Panc1 (cell line): ENCODE data around the gene ZNF92. TPM values are rescaled to one million over a fixed set of nuclear protein-coding genes. Genes with fewer than 3 reads are reported as not detected.

Experiments used
- ATAC-seq: fragments of 200-7000 bp; cut with Tn5 transposase; 2 replicates; pipeline ENCODE4 v1.9.1; 2020; ENCODE audit warnings: mild to moderate bottlenecking, moderate library complexity
- BruUV-seq: library from RNA; stranded (reverse); fragments of 400-500 nt; replicated peaks from 2 replicates; lab custom pipeline; 2021; lab: Mats Ljungman, UMichigan
- CTCF ChIA-PET: fragments of 300-600 bp; sonication (Branson Sonifier 250); formaldehyde crosslinking; loops from one replicate; lab custom pipeline; 2022; ENCODE audit warnings: antibody characterized with exemption; lab: Charles Lee
- POLR2A ChIA-PET: fragments of 300-600 bp; sonication (Branson Sonifier 250); formaldehyde crosslinking; loops from one replicate; lab custom pipeline; 2022; ENCODE audit warnings: antibody characterized with exemption; lab: Charles Lee
- DNase-seq: peaks from one replicate; pipeline ENCODE4 v3.0.0-alpha.2; 2010; ENCODE audit warnings: low read depth, low spot score
- H3K27ac ChIP-seq: 2 replicates; pipeline ENCODE4 v1.5.1; 2011; ENCODE audit warnings: mild to moderate bottlenecking, low read length, inconsistent platforms
- H3K27me3 ChIP-seq: fragments of 200-500 bp; sonication (Bioruptor generic); 2 replicates; pipeline ENCODE4 v1.6.0; 2014; ENCODE audit warnings: low read length, inconsistent platforms; ENCODE audit not compliant: control insufficient read depth, insufficient read depth
- H3K36me3 ChIP-seq: fragments of 200-500 bp; sonication (Bioruptor generic); 2 replicates; pipeline ENCODE4 v1.5.1; 2014; ENCODE audit warnings: inconsistent platforms, mild to moderate bottlenecking, low read length, moderate library complexity; ENCODE audit not compliant: control insufficient read depth, insufficient read depth
- H3K4me1 ChIP-seq: 2 replicates; pipeline ENCODE4 v1.5.1; 2011; ENCODE audit warnings: inconsistent platforms, mild to moderate bottlenecking, low read length, moderate library complexity; ENCODE audit not compliant: control insufficient read depth, insufficient read depth
- H3K4me3 ChIP-seq, 2 experiments: 2 replicates each; pipeline ENCODE4 v1.5.1; 2011 to 2012; ENCODE audit warnings: low read depth in 2 of 2, low read length in 2 of 2, mild to moderate bottlenecking in 2 of 2, inconsistent platforms in 1 of 2, moderate library complexity in 1 of 2
- H3K9me3 ChIP-seq: fragments of 200-500 bp; sonication (Bioruptor generic); 2 replicates; pipeline ENCODE4 v1.5.1; 2014; ENCODE audit warnings: low read depth, mild to moderate bottlenecking, inconsistent platforms, low read length, moderate library complexity; ENCODE audit not compliant: control insufficient read depth, insufficient read depth
- POLR2AphosphoS5 ChIP-seq: IDR thresholded peaks from 2 replicates; pipeline ENCODE4 v1.6.1; 2012; ENCODE audit warnings: mild to moderate bottlenecking, low read depth, low read length, moderate library complexity
- SIN3A ChIP-seq: IDR thresholded peaks from 2 replicates; pipeline ENCODE4 v1.6.1; 2012; ENCODE audit warnings: low read depth, mild to moderate bottlenecking, low read length, moderate library complexity, borderline replicate concordance; ENCODE audit not compliant: insufficient read depth
- TCF7L2 ChIP-seq: IDR thresholded peaks from 2 replicates; pipeline ENCODE4 v1.6.1; 2011; ENCODE audit warnings: mild to moderate bottlenecking, low read depth, low read length, inconsistent platforms
- in situ Hi-C: cut with HindIII; loops from 2 replicates; pipeline ENCODE4 v1.10.0; 2016; ENCODE audit warnings: low sequenced_read_pairs, low pct_unique_long_range_greater_than_20kb
- intact Hi-C: fragments of 100-400 bp; cut with micrococcal nuclease; formaldehyde crosslinking; loops from one replicate; pipeline ENCODE4 v1.10.0; 2022; ENCODE audit not compliant: unreplicated experiment
- total RNA-seq: library from RNA; stranded (reverse); gene quantifications from one replicate; pipeline ENCODE4 v1.2.1, GENCODE V29; 2021; ENCODE audit not compliant: unreplicated experiment
- TF ChIP-seq, protein P1 (sequence below), 2 experiments: IDR thresholded peaks; 2 replicates each; pipeline ENCODE4 v1.6.1; 2011 to 2012; ENCODE audit warnings: low read depth in 2 of 2, control low read depth in 1 of 2, low read length in 1 of 2, mild to moderate bottlenecking in 1 of 2, moderate library complexity in 1 of 2; ENCODE audit not compliant: insufficient read depth in 1 of 2
- TF ChIP-seq, protein P2 (sequence below): fragments of 450-650 bp; IDR thresholded peaks from 2 replicates; pipeline ENCODE4 v1.5.1; 2017; ENCODE audit warnings: mild to moderate bottlenecking

ZNF92 gene
- total RNA-seq, 1 experiment from 2014 or later = 10.7 TPM

DNA sequence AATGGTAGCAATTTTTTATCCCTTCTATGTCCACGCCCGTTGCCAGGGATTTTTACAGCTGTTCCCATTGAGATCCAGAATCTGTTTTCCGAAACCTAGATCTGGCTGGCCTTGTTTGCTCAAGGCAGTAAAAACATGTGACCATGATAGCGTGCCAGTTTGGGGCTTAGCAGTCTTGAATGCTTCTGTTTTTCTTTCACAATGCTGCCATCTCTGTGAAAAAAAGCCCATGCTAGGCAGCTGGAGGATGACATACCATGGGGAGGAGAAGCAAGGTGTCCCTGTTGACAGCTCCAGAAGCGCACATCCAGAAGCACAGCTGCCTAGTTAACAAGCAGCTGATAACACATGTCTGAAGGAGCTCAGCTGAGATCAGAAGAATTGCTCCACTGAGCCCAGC is 2.2 kb upstream of the ZNF92 start:
- intact Hi-C loops = no loop called here
- DNase-seq = no peak

DNA sequence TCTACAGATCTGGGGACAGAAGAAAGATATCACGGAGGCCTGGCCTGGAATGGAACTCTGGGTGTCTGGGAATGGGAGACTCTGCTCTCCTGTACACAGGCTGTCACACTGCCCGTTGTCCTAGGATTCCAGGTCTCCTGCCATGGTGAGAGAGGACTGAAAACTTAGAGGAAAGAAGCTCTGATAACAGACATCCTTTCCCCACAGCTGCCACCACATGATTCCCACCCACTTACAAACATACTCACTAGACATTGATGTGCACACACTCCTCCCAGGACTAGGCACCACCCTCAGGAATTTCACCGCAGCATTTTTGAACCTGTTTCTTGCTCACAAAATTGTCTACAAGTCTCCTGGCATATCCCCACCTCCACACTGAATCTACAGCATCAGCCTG is 5.7 kb downstream of the ZNF92 start:
- in situ Hi-C loops (no loop called here), intact Hi-C loops (no loop called here)
- POLR2A ChIA-PET = no interaction called here
- Histone ChIP-seq H3K27ac (no peak overlapping the region), H3K36me3 (peaks cover under 1% of the 10 kb centered on the region), H3K27me3 (no peaks in the 10 kb centered on the region), H3K9me3 (no peaks in the 10 kb centered on the region), H3K4me3 (no peak overlapping the region), H3K4me1 (peaks cover 9% of the 10 kb centered on the region)
- TF ChIP-seq TCF7L2 = no peak
- TF ChIP-seq, protein P1, sequence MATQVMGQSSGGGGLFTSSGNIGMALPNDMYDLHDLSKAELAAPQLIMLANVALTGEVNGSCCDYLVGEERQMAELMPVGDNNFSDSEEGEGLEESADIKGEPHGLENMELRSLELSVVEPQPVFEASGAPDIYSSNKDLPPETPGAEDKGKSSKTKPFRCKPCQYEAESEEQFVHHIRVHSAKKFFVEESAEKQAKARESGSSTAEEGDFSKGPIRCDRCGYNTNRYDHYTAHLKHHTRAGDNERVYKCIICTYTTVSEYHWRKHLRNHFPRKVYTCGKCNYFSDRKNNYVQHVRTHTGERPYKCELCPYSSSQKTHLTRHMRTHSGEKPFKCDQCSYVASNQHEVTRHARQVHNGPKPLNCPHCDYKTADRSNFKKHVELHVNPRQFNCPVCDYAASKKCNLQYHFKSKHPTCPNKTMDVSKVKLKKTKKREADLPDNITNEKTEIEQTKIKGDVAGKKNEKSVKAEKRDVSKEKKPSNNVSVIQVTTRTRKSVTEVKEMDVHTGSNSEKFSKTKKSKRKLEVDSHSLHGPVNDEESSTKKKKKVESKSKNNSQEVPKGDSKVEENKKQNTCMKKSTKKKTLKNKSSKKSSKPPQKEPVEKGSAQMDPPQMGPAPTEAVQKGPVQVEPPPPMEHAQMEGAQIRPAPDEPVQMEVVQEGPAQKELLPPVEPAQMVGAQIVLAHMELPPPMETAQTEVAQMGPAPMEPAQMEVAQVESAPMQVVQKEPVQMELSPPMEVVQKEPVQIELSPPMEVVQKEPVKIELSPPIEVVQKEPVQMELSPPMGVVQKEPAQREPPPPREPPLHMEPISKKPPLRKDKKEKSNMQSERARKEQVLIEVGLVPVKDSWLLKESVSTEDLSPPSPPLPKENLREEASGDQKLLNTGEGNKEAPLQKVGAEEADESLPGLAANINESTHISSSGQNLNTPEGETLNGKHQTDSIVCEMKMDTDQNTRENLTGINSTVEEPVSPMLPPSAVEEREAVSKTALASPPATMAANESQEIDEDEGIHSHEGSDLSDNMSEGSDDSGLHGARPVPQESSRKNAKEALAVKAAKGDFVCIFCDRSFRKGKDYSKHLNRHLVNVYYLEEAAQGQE (IDR thresholded peaks at IDR 0.05; ENCODE audit: insufficient read depth in 1 of 2, low read depth in 2 of 2, low read length in 1 of 2) = no peak
- TF ChIP-seq POLR2AphosphoS5 = no peak
- TF ChIP-seq SIN3A = no peak
- TF ChIP-seq, protein P2, sequence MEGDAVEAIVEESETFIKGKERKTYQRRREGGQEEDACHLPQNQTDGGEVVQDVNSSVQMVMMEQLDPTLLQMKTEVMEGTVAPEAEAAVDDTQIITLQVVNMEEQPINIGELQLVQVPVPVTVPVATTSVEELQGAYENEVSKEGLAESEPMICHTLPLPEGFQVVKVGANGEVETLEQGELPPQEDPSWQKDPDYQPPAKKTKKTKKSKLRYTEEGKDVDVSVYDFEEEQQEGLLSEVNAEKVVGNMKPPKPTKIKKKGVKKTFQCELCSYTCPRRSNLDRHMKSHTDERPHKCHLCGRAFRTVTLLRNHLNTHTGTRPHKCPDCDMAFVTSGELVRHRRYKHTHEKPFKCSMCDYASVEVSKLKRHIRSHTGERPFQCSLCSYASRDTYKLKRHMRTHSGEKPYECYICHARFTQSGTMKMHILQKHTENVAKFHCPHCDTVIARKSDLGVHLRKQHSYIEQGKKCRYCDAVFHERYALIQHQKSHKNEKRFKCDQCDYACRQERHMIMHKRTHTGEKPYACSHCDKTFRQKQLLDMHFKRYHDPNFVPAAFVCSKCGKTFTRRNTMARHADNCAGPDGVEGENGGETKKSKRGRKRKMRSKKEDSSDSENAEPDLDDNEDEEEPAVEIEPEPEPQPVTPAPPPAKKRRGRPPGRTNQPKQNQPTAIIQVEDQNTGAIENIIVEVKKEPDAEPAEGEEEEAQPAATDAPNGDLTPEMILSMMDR = no peak
- no TSS peak for BruUV-seq
- DNase-seq = no peak
- CTCF ChIA-PET = no interaction called here
- ATAC-seq = no peak

More for the DNA sequence above, 2.2 kb upstream of the ZNF92 start:
- CTCF ChIA-PET = no interaction called here
- POLR2A ChIA-PET = no interaction called here
- no peak for ATAC-seq
- TF ChIP-seq TCF7L2 = no peak
- no peak for TF ChIP-seq POLR2AphosphoS5
- TF ChIP-seq SIN3A = no peak
- TF ChIP-seq, protein P1 (IDR thresholded peaks at IDR 0.05; ENCODE audit: insufficient read depth in 1 of 2, low read depth in 2 of 2, low read length in 1 of 2) = no peak
- TF ChIP-seq, protein P2 = no peak
- no peaks in the 10 kb centered on the region for H3K27me3 ChIP-seq
- BruUV-seq = no TSS peak
- in situ Hi-C loops = no loop called here
- peaks cover 9% of the 10 kb centered on the region for H3K4me1 ChIP-seq
- peaks cover 4% of the 10 kb centered on the region; the same call in 1 of the 2 replicates for H3K36me3 ChIP-seq
- H3K4me3 ChIP-seq = no peak overlapping the region
- H3K27ac ChIP-seq = no peak overlapping the region
- H3K9me3 ChIP-seq = no peaks in the 10 kb centered on the region
